Esophagus muscularis mucosa (tissue), 4 donors: ENCODE measurements around the gene RERE.

Experiments used
- CTCF ChIP-seq, 3 experiments: fragments of 200-600 bp in 2 of 3; fragments of 450-650 bp in 1 of 3; sonication (generic) in 2 of 3; IDR thresholded peaks; one replicate each; pipeline ENCODE4 v1.5.1; 2017 to 2019; ENCODE audit warnings: antibody characterized with exemption in 3 of 3, mild to moderate bottlenecking in 2 of 3, moderate library complexity in 1 of 3
- EP300 ChIP-seq: sonication (generic); formaldehyde crosslinking; IDR thresholded peaks from one replicate; pipeline ENCODE4 v1.6.1; 2017; ENCODE audit warnings: antibody characterized with exemption
- POLR2A ChIP-seq: fragments of 450-650 bp; IDR thresholded peaks from one replicate; pipeline ENCODE4 v1.6.1; 2017; ENCODE audit warnings: antibody characterized with exemption, moderate library complexity, mild to moderate bottlenecking, low read depth

- no peak for TF ChIP-seq POLR2A
- no peak for TF ChIP-seq CTCF (IDR thresholded peaks at IDR 0.05)
- no peak for TF ChIP-seq EP300
Observed at GRCh38 chr1:8583031-8583430, 234.4 kb downstream of the RERE start.
